COLO829 (cell line): Measurements from ENCODE around the gene MAPRE3.
A peak's percentile ranks its signal among the peaks of the same experiment; 100 is the strongest.

ENCODE experiments used
- DNase-seq: peaks from one replicate; pipeline ENCODE4 v3.0.0; 2012; ENCODE audit warnings: low spot score

MAPRE3 gene

DNA sequence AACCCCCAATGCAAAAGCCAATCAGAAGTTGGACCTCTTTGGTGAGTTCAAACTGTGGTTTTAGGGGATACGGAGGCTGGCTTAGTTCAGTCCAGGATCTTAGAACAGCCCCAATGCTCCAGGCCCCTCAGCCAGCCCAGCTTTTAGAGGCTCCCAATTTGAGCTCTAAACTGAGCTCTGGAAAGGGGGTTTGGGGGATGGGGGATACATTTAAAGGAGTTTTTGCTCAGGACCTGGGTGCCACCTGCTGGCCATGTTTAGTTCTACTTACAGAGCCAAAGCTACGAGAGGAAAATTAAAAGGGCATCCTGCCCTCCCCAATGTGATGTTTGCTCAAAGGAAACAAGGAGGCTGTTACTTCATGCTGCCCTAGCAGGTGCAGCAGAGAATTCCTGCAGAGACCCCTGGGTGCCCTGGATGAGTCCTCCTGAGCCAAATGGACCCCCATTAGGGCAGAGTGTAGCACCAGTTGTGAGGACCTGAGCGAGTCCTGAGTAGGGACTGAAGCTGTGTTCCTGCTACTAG, 46.4 kb downstream of the MAPRE3 start:
- peak; percentile 65 for DNase-seq

DNA sequence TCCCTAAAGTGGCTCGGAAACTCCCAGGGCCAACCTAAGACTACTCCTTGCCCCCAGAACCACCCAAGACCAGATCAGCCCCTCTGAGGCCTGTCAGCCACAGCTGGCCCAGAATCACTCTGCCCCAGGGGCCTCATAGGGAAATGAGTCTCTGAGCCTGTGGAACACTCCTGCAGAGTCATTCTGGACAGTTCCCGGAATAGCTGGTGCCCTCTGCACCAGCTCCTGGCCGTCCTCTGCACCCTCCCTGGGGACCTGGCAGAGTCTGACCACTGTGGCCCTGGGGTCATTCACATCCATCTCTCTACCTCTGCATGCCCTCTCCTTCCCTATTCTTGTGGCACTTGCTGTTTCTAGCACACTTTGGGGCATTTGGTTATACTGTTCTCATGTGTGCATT, 47.7 kb downstream of the MAPRE3 start:
- DNase-seq, result no peak

DNA sequence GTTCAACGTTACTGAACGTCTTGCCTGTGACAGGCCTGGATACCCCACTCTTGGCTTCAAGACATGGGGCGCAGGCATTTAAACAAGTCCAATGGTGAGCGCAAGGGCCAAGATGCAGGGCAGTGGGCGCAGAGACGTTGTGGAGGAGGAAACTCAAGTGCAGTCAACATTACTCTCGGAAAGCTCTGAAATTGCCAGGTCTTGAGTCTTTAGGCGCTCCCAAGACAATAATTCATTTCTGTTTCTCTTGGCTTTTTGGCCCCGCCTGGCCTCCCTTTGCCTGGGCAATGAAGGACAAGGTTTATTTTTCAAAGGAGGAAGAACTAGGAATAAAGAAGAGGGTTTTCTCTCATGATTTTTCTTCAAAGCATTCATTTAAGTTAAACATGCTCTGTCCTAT, 49.0 kb downstream of the MAPRE3 start:
- DNase-seq, result no peak

DNA sequence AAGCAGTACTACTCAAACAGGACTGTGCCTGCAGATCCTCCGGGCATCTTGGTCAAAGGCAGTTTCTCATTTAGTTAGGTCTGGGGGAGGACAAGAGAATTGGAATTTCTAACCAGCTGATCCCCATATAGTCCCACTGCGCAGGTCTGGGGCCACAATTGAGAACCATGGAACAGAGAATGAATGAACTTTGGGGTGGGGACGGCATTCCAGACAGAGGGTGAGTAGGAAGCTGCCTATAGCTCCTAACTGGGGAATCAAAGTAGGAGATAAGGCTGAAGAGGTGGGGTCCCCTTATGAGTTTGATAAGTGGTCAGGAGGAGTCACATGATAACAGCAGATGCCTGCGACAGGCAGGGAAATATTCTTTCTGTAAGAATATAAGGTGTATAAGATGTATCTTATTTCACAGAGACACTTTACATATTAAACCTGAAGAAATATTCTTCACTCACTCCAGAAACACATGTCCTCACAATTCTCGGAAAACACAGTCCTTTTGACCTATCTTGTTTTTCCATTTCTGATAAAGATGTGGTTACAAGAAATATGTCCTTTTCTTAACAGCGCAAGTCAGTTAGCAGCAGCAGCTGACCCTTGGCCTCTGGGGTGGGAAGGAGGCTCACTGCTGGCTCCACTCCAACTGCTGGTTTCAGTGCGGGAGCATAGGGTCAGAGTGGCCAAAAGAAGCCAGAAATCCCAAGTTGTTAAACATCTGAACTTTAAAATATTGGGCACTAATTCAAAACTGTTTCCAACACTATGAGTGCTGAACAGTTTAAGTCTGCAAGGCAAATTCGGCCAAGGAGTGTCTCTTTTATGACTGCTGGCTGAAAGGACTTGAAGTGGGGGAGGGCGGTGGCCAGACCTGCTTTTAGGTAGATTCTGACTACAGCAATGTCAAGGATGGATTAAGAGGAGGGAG, 49.8 kb downstream of the MAPRE3 start:
- DNase-seq, result no peak

DNA sequence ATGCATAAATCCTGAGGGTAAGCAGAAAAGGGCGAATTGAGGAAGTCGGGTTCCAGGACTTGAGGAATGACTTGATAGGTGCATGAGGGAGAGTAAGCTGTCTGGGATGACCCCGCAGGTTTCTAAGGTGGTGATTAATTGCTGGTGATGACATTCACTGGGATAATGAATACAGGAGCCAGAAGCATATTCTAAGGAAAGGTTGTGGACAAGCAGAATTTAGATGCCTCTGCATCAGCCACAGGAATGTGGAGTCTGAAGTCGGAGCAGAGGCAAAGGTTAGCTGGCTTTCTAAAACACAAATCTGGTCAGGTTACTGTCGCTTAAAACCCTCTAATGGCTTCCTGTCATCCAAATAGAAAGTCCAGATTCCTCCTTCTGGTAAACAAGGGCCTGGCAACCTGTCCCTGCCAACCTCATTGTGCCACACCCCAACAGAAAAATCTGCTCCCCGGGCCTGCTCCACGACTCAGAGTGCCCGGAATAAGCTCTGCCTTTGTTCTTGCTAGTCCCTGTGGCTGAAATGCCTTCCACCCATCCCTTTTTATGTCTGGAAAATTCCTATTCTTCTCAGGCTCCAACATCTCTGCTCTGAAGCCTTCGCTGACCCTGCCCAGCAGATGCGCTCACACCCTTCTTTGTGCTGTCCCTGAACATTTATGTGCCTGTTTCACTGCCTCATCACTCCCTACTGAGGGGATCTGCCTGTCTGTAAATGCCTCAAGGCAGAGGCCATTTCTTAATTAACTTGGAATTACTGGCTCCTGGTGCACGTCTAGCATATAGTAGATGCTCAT, 51.0 kb downstream of the MAPRE3 start:
- DNase-seq, result no peak

DNA sequence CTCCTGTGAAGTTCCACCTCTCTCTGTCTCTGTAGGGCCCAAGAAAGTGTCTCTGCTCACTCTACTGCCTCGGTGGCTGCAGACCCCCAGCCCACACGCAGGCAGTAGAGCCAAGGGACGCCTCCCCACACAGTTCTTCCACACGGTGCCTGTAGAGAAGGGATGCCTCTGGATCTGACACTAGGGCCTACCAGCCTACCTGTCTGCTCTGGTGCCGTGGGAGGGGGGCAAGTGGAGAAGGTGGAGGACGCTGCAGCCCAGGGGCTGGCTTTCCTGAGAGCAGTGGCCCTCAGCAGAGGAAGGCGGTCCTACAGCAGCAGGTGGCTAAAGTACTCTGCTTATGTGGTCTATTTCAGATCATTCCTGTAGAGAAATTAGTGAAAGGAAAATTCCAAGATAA, 53.3 kb downstream of the MAPRE3 start:
- no peak for DNase-seq

DNA sequence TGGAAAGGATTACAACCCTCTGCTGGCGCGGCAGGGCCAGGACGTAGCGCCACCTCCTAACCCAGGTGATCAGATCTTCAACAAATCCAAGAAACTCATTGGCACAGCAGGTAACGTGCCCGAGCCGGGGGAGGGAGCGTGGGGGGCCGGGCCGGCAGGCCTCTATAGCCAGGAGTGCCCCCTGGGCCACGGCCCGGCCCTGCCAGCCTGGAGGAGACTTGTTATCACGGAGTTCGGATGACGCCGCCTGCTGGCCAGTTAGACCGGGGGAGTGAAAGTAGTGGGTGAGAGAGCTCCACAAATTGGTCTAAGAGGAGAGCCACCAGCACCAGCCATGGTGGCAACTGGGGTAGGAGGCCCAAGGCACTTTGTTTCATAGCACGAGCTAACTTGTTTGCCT, 53.8 kb downstream of the MAPRE3 start:
- no peak for DNase-seq

DNA sequence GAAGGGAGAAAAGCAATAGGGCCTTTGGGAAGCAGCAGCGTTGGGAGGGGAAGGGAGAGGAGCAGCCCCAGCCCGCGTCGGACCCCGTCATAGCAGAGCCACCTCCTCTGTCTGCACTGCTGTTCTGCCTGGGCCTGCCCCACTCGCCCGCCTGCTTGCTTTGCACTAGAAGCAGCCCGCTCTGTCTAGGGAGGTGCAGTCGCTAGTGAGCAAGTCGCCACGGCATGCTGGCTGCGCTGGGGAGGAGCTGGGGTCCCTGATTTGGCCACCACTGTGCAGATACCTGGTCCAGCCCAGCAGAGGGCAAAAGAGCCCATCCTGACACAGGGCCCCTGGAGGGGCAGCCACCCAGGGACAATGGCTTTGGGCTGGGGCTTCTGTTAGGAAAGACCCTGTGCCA, 54.4 kb downstream of the MAPRE3 start:
- no peak for DNase-seq

DNA sequence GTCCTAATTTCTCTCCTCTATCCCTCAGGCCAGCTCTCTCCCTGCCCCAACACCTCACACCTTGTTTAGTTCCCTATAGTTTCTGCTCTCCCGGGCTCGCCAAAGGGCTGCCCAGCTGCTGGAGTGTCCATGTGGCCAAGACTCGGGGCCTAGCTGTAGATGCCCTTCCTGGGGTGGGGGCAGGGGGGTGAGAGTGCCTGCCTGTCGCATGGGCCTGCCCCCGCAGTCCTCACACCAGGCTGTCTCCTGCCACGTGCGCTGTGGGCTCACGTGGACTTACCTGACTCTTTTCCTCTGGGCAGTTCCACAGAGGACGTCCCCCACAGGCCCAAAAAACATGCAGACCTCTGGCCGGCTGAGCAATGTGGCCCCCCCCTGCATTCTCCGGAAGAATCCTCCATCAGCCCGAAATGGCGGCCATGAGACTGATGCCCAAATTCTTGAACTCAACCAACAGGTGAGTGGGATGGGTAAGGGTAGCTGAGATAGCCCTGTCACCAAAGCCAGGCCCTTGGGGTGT, 54.9 kb downstream of the MAPRE3 start:
- DNase-seq, result no peak

DNA sequence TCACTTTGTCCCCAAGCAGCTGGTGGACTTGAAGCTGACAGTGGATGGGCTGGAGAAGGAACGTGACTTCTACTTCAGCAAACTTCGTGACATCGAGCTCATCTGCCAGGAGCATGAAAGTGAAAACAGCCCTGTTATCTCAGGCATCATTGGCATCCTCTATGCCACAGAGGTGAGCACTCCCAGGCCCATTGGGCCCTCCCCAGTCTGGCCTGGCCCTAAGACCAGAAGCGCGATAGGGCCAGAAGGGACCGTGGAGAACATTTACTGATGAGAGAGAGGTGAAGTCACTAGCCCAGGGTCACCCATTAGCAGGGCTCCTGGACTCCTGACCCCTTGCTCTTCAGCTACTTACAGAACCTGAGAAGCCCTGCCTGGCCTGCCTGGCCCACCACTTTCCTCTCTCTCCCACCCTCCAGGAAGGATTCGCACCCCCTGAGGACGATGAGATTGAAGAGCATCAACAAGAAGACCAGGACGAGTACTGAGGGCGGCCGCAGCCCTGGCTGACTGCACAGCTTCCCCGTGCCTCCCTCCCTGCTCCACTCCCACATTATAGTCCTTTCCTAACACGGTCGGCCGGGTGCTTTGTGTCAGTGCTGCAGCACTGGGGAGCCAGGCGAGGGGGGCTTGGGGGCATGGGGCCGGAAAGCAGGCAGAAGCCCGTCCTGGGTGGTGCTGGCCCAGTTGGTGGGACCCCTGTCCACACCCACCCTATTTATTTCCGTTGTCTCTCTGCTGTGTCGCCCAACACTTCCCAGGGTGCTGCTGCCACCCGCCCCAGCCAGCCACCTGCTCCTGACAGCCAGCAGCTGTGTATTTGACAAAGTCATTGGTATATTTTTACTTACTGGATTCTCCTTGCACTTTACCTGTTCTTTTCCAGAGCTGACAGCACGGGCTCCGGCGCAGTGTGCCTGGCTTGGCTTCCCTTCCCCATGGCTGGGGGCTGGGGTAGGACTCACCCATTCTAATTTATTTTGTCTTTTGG, 55.7 kb downstream of the MAPRE3 start:
- DNase-seq, result no peak

DNA sequence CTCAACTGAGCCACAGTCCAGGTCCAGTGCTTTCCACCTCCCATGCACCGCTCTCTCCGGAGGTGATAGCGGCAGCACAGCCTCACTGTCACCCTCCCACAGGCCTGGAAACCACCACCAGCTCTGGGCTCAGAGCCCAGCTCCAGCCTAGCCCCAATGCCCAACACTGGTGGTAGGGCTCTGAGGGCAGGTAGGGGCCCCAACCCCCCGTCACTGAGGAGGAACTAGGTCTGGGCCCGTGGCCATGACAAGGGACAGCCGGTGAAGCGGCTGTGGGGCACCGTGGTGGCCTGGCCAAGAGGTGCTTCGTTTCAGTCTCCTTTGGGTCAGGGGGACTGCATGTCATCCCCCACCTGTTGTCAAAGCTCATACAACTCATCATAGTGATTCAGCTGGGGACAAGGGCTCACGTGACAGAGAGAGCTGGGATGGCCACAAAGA, 56.8 kb downstream of the MAPRE3 start:
- DNase-seq, result no peak

DNA sequence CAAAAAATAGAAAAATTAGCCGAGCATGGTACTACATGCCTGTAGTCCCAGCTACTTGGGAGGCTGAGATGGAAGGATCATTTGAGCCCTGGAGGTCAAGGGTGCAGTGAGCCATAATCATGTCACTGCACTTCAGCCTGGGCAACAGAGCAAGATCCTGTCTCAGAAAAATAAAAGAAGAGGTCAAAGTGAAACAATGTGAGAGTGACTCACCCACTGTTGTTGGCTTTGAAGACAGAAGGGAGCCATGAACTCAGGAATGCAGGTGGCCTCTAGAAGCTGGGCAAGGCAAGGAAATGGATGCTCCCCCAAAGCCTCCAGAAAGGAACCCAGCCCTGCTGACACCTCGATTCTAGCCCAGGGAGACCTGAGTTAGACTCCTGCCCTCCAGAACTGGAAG, 58.6 kb downstream of the MAPRE3 start:
- no peak for DNase-seq

DNA sequence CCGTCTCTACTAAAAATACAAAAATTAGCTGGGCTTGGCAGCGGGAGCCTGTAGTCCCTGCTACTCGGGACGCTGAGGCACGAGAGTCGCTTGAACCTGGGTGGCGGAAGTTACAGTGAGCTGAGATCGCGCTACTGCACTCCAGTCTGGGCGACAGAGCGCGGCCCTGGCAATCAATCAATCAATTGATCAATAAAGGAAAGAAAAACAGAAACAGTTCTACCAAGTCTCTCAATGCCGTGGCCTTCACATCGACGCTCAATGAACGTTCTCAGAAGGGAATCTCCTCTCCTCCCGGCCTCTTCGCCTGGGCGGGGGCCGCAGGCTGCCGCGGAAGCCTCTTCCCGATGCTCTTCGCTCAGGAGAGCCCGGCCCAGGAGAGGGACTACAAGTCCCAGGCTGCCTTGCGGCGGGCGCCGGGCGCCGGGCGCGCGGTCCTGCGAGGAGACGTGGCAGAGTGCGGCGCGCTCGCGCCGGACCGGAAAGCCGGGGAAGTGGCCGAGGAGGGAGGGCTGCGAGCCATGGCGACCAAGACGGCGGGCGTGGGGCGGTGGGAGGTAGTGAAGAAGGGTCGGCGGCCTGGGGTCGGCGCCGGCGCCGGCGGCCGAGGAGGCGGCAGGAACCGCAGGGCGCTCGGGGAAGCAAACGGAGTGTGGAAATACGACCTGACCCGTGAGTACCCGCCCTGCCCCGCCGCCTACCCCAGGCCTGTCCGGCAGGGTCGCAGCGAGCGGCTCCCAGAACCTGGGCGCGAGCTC, 62.2 kb downstream of the MAPRE3 start, which contains the start of gene TMEM214:
Gene TMEM214, plus strand, starts transcription at position 471 of the 758 bp plus-strand sequence. Its CDS starts 51 bp downstream, at position 522.
- DNase-seq, result peak; percentile 90

DNA sequence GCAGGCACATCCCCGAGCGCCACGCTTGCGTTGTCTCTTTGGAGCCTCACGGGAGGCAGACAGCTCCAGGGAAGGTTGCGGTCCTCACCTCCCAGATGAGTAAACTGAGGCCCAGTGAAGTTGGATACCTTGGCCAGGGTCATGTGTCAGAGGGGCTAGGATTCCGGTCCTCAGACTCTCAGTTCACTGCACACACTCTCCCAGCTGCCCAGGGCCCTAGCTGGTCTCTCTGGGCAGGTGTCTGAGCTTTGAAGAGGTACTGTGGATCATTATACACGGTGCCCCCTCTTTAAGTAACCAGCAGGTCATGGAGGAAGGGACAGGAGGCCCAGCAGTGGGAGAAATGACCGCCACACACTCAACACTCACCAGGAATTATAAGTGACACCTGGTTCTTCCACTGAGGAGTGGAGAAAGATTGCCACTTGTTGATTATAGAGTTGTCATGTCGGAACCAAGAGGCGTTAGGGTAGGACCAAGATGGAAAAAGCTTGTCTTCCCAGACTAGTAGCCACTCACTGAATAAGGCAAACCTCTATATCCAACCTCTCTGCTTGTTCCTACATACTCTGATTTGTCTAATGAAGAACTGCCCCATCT, 62.9 kb downstream of the MAPRE3 start:
- no peak for DNase-seq

DNA sequence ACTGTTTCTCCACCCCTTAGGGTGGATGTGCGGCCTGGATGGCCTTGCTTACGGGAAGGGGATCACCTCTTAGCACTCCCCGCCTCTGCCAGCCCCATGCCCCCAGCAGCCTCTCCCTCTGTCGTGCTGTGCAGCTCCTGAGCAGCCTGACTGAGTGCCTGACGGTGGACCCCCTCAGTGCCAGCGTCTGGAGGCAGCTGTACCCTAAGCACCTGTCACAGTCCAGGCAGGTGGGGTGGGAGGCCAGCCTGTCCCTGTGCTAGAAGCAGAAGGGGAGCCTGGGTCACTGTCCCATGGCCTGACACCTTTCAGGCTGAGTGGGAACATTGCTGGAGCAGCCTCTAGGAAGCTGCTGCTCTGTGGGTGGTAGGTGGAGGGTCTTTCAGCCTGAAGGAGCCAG, 67.6 kb downstream of the MAPRE3 start:
- DNase-seq, result no peak

DNA sequence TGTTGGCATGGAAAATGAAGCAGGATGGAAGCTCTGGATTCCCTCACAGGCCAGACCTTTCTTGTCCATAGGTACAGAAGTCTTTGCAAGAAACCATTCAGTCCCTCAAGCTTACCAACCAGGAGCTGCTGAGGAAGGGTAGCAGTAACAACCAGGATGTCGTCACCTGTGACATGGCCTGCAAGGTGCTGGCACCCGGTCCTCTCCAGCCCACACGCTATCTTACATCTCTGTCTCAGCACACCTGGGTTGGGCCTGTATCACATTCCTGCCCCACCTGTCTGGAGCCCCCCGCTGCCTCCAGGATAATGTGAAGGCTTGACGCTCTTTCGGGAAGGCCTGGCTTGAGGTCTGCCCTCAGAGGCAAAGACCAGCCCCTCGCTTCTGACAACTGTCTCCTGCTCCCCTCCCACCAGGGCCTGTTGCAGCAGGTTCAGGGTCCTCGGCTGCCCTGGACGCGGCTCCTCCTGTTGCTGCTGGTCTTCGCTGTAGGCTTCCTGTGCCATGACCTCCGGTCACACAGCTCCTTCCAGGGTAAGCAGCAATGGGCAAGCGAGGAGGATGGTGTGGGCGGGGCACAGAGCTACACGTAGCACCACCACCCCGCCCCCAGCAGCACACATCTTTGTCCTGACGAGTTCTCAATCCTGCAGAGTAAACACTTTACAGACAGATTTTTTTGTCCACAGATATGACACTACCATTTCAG, 68.3 kb downstream of the MAPRE3 start:
- DNase-seq, result no peak

DNA sequence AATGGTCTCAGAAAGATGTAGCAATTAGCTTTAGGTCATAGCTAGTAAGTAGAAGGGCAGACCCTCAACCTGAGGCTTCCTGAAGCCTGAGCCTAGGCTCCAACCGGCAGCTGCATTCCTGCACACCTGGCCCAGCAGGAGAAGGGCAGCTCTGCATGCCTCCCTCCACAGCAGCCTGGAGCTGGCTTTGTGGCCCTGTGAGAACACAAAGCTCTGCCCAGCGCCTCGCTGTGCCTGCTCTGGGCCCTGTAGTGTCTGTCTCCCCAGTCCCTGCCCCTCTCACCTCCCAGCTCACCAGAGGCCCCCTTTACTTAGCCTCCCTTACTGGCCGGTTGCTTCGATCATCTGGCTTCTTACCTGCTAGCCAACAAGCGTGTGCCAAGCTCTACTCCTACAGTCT, 69.0 kb downstream of the MAPRE3 start:
- DNase-seq, result no peak

DNA sequence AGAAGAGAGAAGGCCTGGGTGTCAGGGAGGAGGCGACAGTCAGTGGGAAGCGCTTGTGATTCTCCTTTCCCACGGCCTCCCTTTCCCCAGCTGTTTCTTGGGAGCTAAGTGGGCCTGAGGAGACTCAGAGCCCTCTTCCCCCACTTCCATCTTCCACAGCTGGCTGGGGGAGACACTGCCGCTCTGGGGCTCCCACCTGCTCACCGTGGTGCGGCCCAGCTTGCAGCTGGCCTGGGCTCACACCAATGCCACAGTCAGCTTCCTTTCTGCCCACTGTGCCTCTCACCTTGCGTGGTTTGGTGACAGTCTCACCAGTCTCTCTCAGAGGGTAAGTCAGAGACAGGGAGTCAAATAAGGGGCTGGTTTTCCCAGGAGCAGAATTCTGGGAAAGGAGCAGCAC, 69.4 kb downstream of the MAPRE3 start:
- DNase-seq, result no peak

DNA sequence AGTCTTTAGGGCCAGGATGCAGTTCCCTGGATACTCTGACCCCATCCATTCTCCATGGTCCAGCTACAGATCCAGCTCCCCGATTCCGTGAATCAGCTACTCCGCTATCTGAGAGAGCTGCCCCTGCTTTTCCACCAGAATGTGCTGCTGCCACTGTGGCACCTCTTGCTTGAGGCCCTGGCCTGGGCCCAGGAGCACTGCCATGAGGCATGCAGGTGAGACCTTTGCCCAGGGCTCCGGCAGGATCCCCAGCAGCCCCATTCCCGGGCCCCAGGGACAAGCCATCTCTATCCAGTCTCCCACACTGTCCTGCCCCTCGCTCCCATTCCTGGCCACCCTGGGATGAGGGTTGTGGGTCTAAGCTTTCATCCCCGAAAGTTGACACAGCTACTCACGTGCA, 69.8 kb downstream of the MAPRE3 start:
- DNase-seq, result no peak

DNA sequence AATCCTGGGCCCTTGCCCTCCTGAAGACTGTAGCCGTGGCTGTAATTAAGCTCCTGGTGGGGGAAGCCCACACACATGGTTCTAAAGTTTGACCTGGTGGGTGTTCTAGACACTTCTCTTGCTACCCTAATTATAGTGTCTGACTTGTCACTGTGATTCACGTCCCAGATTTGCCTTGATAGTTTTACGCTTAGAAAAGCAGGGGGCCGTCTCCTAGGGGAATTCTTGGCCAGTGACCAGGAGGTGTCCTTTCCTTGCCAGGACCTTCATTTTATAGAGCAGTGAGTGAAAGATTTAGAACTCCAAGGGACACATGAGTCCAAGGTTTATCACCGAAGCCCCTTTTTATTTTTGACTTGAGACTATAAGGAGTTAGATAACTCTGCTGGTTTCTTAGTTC, 71.3 kb downstream of the MAPRE3 start:
- DNase-seq, result no peak
